Choroid plexus epithelial cell (primary cell): ENCODE results near the gene LRP1B.

ENCODE experiments used
- DNase-seq: peaks from one replicate; pipeline ENCODE4 v3.0.0-alpha.2; 2010; ENCODE audit warnings: low read depth
- H3K4me3 ChIP-seq: 2 replicates; pipeline ENCODE4 v1.5.1; 2011; ENCODE audit warnings: low read depth, mild to moderate bottlenecking, control low read depth, low read length, moderate library complexity
- CTCF ChIP-seq: conservative IDR thresholded peaks from 2 replicates; pipeline ENCODE4 v1.5.1; 2011; ENCODE audit warnings: low read depth, mild to moderate bottlenecking, control low read depth, inconsistent platforms, low read length, moderate library complexity

LRP1B gene

DNA sequence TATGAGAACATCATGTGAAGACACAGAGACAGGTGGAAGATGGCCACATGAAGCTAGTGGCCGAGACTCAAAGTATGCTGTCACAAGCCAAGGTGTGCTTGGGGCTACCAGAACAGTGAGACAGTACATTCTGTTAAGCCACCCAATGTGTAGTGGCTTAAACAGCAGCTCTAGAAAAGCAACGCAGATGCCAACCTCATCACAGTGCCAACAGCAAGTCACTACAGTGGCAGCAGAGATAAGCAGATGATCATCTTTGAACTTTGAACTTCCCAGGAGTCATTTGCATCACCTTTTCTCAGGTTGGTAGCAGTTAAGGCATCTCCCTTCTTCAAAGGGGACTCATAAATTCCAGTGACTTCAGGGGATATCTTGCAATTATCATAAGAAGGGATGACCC, 394.4 kb downstream of the LRP1B start:
- H3K4me3 ChIP-seq = no peak overlapping the region
- DNase-seq = no peak
- TF ChIP-seq CTCF = no peak

- no peak for DNase-seq
- no peak for TF ChIP-seq CTCF
- no peak overlapping the region for H3K4me3 ChIP-seq
Observed at GRCh38 chr2:141728886-141729285, 401.9 kb downstream of the LRP1B start.

DNA sequence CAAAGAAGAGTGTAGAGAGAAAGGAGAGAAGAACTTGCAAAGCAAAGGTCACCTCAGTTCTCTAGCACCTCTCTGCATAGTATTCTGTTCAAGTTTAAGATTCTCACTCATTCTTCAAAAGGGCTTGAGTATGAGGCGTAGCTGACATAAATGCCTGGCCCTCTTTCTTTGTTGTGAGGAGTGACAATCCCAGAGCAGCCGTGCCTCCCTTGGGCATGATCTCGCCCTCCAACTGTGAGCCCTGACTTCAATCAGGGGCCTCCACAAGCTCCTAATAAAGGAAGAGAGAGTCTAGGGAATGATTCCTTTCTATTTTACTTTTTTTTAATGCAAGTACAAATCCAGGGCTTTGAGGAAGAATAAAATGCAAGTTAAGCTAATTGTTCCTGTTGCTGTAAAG, 402.7 kb downstream of the LRP1B start:
- no peak for DNase-seq
- H3K4me3 ChIP-seq = no peak overlapping the region
- TF ChIP-seq CTCF = no peak

GRCh38 chr2:141724426-141724825, 406.4 kb downstream of the LRP1B start:
- H3K4me3 ChIP-seq = no peak overlapping the region
- DNase-seq = no peak
- TF ChIP-seq CTCF = no peak

DNA sequence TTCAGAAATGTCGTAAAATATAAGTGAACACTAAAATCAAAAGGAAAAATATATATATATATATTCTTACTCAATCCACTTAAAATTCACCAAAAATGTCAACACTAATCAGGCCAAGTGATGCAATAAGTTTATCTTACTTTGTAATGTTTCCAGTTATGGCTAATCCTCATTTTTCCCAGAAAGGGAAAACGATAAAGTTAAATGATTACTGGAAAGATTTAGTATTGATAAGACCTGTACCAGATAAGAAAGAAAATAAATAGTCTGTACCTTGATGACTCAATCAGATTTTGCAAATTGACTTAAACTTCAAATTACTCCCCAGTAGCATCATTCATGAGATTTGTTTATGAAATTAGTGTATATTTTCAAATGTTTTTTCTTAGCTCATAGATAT, 407.0 kb downstream of the LRP1B start:
- DNase-seq = no peak
- no peak overlapping the region for H3K4me3 ChIP-seq
- no peak for TF ChIP-seq CTCF

GRCh38 chr2:141720476-141720875, 410.3 kb downstream of the LRP1B start:
- H3K4me3 ChIP-seq = no peak overlapping the region
- no peak for DNase-seq
- TF ChIP-seq CTCF = no peak

DNA sequence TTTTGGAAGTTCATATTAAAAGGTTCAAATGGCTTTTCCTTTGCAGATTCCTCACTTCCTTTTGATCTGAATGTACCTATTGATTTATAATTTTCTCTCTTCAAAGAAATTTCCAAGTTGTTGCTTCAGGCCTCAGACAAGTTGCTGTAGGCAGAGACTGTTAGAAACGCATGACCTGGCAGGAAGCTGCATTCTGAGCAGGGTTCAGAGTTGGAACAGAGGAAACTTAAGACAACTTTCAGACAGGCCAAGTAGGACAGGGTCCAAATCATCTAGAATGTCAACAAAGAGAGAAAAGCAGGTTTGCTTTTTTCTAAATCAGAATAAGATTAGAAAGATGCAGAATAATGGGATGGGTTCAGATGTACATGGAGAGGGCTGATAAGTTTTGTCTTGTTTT, 416.3 kb downstream of the LRP1B start:
- DNase-seq = peak; percentile 58

More for the DNA sequence above, 416.3 kb downstream of the LRP1B start:
- H3K4me3 ChIP-seq = no peak overlapping the region
- TF ChIP-seq CTCF = no peak
